Measurements from ENCODE around the gene PDGFRA.

Gene PDGFRA

DNA sequence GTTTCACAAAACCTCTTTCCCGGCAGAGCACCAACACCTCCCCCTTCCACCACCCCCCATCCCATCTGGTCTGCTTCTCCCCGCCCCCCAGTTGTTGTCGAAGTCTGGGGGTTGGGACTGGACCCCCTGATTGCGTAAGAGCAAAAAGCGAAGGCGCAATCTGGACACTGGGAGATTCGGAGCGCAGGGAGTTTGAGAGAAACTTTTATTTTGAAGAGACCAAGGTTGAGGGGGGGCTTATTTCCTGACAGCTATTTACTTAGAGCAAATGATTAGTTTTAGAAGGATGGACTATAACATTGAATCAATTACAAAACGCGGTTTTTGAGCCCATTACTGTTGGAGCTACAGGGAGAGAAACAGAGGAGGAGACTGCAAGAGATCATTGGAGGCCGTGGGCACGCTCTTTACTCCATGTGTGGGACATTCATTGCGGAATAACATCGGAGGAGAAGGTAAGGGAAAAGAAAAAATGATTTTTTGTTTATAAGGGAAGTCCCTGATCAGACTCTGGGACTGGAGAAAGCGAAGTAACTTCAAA, at the start of gene PDGFRA:
TSS of gene PDGFRA (plus strand) at position 333 of the 541 bp plus-strand sequence. CDS start 29,476 bp downstream, outside the sequence.
- no peak for DNase-seq

DNA sequence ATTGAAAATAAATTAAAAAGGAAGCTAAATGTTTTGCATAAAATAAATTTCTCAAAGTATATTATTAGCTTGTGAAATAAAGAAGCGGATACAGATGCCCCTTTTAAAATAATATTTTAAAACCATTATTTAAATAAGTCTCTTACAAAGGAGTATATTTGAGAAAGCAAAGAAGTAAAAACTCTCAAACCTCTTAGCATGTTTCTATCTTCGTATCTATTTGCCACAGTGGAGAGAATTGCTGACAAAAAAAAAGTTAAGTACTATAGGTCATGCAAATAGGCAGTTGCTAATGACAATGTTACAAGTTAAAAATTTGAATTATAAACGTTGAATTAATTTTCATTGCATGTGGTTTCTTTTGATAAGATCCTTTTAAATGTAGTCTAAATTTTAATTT, 44.5 kb upstream of the PDGFRA start:
- DNase-seq: no peak

DNA sequence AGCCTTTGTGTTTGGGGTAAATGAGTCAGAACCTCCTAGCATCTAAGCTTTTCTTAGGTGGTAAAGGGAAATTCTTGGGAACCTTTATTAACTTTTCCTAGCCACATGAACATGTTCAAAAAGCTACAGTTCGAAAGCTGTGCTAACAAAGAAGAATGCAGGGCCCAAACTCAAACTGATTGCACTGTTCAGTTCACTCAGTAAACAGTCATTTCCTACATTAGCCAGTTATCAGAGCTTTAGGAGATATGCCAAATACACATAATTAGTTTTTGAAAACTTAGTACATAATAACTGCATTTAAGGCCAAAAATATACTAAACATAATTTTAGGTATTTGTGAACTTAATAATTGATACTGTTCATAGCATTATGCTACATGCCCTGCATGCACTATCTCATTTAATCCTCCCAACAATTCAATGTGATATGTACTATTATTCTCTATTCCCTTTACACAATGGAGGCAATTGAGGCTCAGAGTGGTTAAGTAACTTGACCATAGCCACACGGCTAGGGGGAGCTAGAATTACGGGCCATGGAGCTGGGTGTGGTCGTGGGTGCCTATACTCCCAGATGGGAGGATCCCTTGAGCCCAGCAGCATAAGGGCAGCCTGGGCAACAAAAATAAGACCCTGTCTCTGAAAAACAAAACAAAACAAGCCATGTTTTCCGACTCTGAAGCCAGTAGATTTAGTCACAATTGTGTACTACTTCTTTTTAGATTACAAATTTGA, 43.9 kb upstream of the PDGFRA start:
- DNase-seq: no peak

DNA sequence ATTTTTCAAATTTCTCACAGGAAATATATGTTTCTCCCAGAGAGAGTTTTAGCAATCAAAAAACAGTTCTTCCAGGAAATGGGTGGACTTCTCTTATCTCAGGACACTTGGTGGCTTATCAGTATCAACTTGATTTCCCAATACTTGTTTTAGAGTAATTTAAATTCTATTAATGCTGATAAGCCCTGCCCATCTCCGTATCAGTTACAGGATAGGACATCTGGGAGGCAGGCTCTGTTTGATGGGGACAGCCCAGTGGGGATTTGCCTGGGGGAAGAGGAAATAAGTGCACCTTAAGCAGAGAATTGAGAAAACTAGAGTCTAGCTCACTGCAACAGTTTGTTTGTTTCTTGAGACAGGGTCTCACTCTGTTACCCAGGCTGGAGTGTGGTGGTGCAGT, 43.2 kb upstream of the PDGFRA start:
- DNase-seq: no peak

GRCh38 chr4:54186371-54186770, 42.7 kb upstream of the PDGFRA start:
- no peak for DNase-seq

DNA sequence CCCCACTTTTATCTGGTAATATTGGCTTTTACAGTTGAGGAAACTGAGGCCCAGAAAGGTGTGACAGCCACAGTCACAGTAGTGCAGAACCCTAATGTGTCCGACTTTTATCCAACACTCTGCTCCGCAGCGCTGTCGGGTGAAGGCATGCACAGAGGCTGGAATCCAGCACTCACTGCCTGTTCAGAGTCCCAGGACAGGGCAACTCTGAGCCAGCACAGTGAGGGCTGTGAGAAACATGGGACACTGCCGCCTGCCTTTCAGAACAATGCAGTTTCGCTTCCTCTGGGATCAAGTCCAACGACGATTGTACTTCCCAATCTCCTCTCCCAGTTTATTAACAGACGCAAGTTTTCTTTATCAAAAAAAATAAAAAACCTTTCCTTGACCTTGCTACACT, 41.9 kb upstream of the PDGFRA start:
- DNase-seq: peak in 2 of 3 donors; percentile 18 to 36

- no peak for DNase-seq
Observed at GRCh38 chr4:54189140-54189539, 40.0 kb upstream of the PDGFRA start.

DNA sequence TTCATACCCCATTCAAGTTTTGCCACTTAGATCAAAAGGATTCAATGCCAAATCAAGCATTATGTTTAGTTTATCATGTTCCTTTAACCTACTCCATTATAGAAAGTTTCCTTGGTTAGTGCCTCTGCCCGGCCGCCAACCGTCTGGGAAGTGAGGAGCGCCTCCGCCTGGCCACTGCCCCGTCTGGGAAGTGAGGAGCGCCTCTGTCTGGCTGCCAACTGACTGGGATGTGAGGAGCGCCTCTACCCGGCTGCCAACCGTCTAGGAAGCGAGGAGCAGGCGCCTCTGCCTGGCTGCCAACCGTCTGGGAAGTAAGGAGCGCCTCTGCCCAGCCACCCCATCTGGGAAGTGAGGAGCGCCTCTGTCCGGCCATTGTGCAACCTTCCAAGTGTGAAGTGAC, 36.3 kb upstream of the PDGFRA start:
- DNase-seq: no peak

GRCh38 chr4:54197926-54198325, 31.2 kb upstream of the PDGFRA start:
- DNase-seq: no peak

DNA sequence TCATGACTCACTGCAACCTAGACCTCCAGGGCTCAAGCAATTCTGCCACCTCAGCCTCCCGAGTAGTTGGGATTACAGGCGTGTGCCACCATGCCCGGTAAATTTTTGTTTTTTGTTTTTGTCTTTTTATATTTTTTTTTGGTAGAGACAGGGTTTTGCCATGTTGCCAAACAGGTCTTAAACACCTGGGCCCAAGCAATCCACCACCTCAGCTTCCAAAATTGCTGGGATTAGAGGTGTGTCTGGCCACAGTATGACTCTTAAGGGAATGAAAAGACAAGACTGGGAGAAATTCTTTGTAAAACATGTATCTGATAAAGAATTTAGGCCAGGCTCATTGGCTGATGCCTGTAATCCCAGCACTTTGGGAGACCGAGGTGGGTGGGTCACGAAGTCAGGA, 29.2 kb upstream of the PDGFRA start:
- DNase-seq: no peak

- DNase-seq: no peak
Observed at GRCh38 chr4:54209617-54210016, 19.5 kb upstream of the PDGFRA start.

- DNase-seq: no peak
Observed at GRCh38 chr4:54213001-54213400, 16.1 kb upstream of the PDGFRA start.

- DNase-seq: no peak
Observed at GRCh38 chr4:54213761-54214160, 15.3 kb upstream of the PDGFRA start.

DNA sequence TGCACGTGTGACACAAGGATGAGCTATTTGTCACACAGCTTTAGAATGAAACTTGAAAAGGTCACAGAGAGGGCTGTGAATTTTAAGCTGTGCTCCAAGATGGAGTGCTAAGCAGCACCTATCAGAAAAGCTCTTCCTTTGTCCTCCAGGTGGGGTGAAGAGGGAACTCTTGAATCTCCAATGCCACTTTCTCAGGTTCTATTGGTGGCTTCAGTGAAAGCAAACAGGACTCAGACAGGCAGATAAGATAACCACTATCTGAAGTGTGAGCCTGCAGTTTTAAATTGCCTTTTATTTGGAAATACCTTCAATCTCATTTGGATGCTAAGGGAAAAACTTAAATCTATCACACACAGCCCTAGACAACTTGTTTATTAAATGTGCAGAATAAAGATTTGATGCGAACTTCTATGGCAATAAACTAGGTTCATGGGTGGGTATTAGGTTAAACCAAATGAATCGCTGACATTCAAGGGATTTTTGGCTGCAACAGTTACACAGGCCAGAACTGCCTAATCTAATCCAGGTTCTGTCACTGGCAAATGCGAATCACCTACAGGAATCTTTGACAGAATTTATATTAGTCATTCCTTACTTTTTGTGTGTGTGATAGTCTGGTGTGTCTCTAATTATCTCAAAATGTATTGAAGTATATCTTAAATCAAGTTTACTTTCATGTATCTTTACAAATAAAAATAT, 13.6 kb upstream of the PDGFRA start:
- DNase-seq: no peak

DNA sequence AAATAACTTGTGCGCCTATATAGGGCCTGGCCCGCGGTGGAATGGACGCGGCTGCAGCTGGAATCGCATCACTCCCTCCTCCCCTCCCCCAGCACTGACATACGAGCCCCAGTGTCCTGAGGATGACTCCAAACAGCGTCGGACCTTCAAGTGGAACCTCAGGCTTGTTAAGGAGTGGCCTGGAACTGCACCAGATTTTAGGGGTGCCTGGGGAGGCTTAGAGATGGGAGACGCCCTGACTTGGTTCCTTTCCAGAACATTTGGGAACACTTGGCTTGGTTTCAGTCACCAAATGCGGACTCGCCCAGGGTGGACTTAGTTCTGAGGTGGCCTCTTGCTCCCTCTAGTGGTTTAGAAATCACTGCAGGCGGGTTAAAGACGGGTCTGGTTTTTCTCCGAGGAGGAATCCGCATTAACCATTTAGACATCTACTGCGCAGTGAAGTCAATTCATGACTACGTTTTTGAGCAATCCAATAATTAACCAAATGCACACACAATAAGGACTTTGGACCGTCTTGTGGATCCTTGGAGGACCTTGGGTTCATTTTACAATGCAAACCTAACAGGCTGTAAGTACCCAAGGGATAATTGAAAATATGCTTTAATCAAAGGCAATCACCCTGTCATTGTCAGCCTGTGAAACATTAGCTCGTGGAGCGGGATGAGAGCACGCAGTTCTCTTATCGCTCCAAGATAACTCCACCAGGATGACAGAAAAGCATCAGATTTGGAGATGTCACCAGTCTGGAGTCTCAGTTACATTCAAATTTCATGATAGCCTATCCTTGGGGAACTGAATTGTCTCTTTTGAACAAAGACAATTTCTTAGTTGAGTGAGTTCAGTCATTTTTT, 11.2 kb upstream of the PDGFRA start:
- peak; percentile 84 to 90 (median 88) for DNase-seq

- DNase-seq: no peak
Observed at GRCh38 chr4:54218736-54219135, 10.4 kb upstream of the PDGFRA start.

GRCh38 chr4:54224996-54225597, 4.0 kb upstream of the PDGFRA start:
- no peak for DNase-seq

GRCh38 chr4:54225598-54226403, 3.3 kb upstream of the PDGFRA start:
- peak in 1 of 3 donors; percentile 33 for DNase-seq

GRCh38 chr4:54226404-54227255, 2.5 kb upstream of the PDGFRA start:
- DNase-seq: peak; percentile 47 to 71 (median 57)

GRCh38 chr4:54227256-54228055, 1.6 kb upstream of the PDGFRA start:
- DNase-seq: no peak

Measured in suppressor macrophage treated with lipopolysaccharide for 1 hour (primary cell).